ENCODE results near the gene LRCH4.

GRCh38 chr7:100590077-100590737, 4.3 kb upstream of the LRCH4 start:
- TF ChIP-seq, protein P1, sequence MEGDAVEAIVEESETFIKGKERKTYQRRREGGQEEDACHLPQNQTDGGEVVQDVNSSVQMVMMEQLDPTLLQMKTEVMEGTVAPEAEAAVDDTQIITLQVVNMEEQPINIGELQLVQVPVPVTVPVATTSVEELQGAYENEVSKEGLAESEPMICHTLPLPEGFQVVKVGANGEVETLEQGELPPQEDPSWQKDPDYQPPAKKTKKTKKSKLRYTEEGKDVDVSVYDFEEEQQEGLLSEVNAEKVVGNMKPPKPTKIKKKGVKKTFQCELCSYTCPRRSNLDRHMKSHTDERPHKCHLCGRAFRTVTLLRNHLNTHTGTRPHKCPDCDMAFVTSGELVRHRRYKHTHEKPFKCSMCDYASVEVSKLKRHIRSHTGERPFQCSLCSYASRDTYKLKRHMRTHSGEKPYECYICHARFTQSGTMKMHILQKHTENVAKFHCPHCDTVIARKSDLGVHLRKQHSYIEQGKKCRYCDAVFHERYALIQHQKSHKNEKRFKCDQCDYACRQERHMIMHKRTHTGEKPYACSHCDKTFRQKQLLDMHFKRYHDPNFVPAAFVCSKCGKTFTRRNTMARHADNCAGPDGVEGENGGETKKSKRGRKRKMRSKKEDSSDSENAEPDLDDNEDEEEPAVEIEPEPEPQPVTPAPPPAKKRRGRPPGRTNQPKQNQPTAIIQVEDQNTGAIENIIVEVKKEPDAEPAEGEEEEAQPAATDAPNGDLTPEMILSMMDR (conservative IDR thresholded peaks at IDR 0.05; ENCODE audit: low read depth, low read length): no peak
- no peak for TF ChIP-seq EZH2 (IDR thresholded peaks at IDR 0.05; ENCODE audit: borderline replicate concordance, low read depth, low read length, poor library complexity, severe bottlenecking)

Data from A673 (cell line).